Chondrocyte (in vitro differentiated cells): ENCODE measurements around the gene SIRT7. TPM values are rescaled to one million over a fixed set of nuclear protein-coding genes. Genes with fewer than 3 reads are reported as not detected.

Source experiments
- DNase-seq: peaks from one replicate; pipeline ENCODE4 v3.0.0; 2021; ENCODE audit warnings: mixed read lengths, low spot score
- H3K27ac Mint-ChIP-seq: one replicate; pipeline ENCODE4 v1.8.0; 2021; ENCODE audit warnings: mild to moderate bottlenecking, moderate library complexity, mixed read lengths; ENCODE audit not compliant: unreplicated experiment
- H3K27me3 Mint-ChIP-seq: 2 replicates; pipeline ENCODE4 v1.8.0; 2021; ENCODE audit warnings: low read depth, mixed read lengths
- H3K36me3 Mint-ChIP-seq: 2 replicates; pipeline ENCODE4 v1.8.0; 2021; ENCODE audit warnings: low read depth, mixed read lengths
- H3K4me1 Mint-ChIP-seq: 2 replicates; pipeline ENCODE4 v1.8.0; 2021; ENCODE audit warnings: low read depth, mild to moderate bottlenecking, mixed read lengths
- H3K4me3 Mint-ChIP-seq: one replicate; pipeline ENCODE4 v1.8.0; 2021; ENCODE audit warnings: mild to moderate bottlenecking, moderate library complexity, mixed read lengths; ENCODE audit not compliant: unreplicated experiment
- H3K9me3 Mint-ChIP-seq: 2 replicates; pipeline ENCODE4 v1.8.0; 2021; ENCODE audit warnings: low read depth, mixed read lengths
- CTCF ChIP-seq: fragments of 200-600 bp; sonication (generic); IDR thresholded peaks from 2 replicates; pipeline ENCODE4 v1.5.0; 2021; ENCODE audit warnings: antibody characterized with exemption, mild to moderate bottlenecking, moderate library complexity
- total RNA-seq: library from RNA; stranded (reverse); gene quantifications from 3 replicates; pipeline ENCODE4 v1.2.1, GENCODE V29; 2021

Gene SIRT7
- total RNA-seq, 1 donor from 2014 or later: 15.8 TPM

GRCh38 chr17:81909966-81910839 lies 7.8 kb downstream of the SIRT7 start:
- Mint-ChIP-seq H3K9me3 (no peaks in the 10 kb centered on the region), H3K4me3 (peak overlapping the region; percentile 77), H3K27me3 (no peaks in the 10 kb centered on the region), H3K4me1 (peaks cover 10% of the 10 kb centered on the region), H3K27ac (peak overlapping the region; percentile 54), H3K36me3 (peaks cover 11% of the 10 kb centered on the region)
- TF ChIP-seq CTCF: no peak
- DNase-seq: no peak

- Mint-ChIP-seq H3K9me3 (no peaks in the 10 kb centered on the region), H3K27me3 (no peaks in the 10 kb centered on the region), H3K27ac (no peak overlapping the region), H3K36me3 (peaks cover 9% of the 10 kb centered on the region), H3K4me1 (peaks cover 10% of the 10 kb centered on the region), H3K4me3 (no peak overlapping the region)
- no peak for DNase-seq
- no peak for TF ChIP-seq CTCF
Measured at GRCh38 chr17:81909231-81909630, 8.7 kb downstream of the SIRT7 start.

- no peaks in the 10 kb centered on the region for H3K27me3 Mint-ChIP-seq
- no peak for TF ChIP-seq CTCF
- H3K27ac Mint-ChIP-seq: no peak overlapping the region
- no peak for DNase-seq
- peaks cover 9% of the 10 kb centered on the region for H3K36me3 Mint-ChIP-seq
- no peak overlapping the region for H3K4me3 Mint-ChIP-seq
- peaks cover 10% of the 10 kb centered on the region for H3K4me1 Mint-ChIP-seq
- H3K9me3 Mint-ChIP-seq: no peaks in the 10 kb centered on the region
Measured at GRCh38 chr17:81908793-81909192, 9.2 kb downstream of the SIRT7 start.

- Mint-ChIP-seq H3K27me3 (no peaks in the 10 kb centered on the region), H3K27ac (no peak overlapping the region), H3K4me1 (peaks cover 10% of the 10 kb centered on the region), H3K4me3 (no peak overlapping the region), H3K36me3 (peaks cover 4% of the 10 kb centered on the region), H3K9me3 (no peaks in the 10 kb centered on the region)
- TF ChIP-seq CTCF: peak; percentile 20
- no peak for DNase-seq
Measured at GRCh38 chr17:81907219-81908145, 10.5 kb downstream of the SIRT7 start.
